PC-9 (cell line): Measurements from ENCODE around the gene RAB35. TPM values are rescaled to one million over a fixed set of nuclear protein-coding genes. Genes with fewer than 3 reads are reported as not detected.

Experiments used
- BruUV-seq: library from RNA; stranded (reverse); fragments of 400-500 nt; replicated peaks from 2 replicates; lab custom pipeline; 2021; lab: Mats Ljungman, UMichigan
- CTCF ChIA-PET: fragments of 300-600 bp; sonication (Branson Sonifier 250); formaldehyde crosslinking; loops from one replicate; lab custom pipeline; 2022; ENCODE audit warnings: antibody characterized with exemption; lab: Charles Lee
- POLR2A ChIA-PET: fragments of 300-600 bp; sonication (Branson Sonifier 250); formaldehyde crosslinking; loops from one replicate; lab custom pipeline; 2022; ENCODE audit warnings: antibody characterized with exemption; ENCODE audit not compliant: unreplicated experiment; lab: Charles Lee
- DNase-seq, 2 experiments: peaks; one replicate each; pipeline versions ENCODE4 v3.0.0 to v3.0.0-alpha.2; 2015 to 2022; ENCODE audit warnings: mixed read lengths in 1 of 2
- H2AFZ ChIP-seq: fragments of 200-600 bp; sonication (generic); 2 replicates; pipeline ENCODE4 v1.8.1; 2017; ENCODE audit warnings: antibody characterized with exemption
- H3F3A ChIP-seq: fragments of 200-600 bp; sonication (generic); 2 replicates; pipeline ENCODE4 v1.8.1; 2017; ENCODE audit warnings: antibody characterized with exemption, mild to moderate bottlenecking, low read depth; ENCODE audit not compliant: insufficient read depth
- H3K27ac ChIP-seq: fragments of 200-600 bp; sonication (generic); 2 replicates; pipeline ENCODE4 v1.6.1; 2016; ENCODE audit warnings: mixed run types
- H3K27me3 ChIP-seq: fragments of 200-600 bp; sonication (generic); 2 replicates; pipeline ENCODE4 v1.6.1; 2016; ENCODE audit warnings: low read depth, mixed run types; ENCODE audit not compliant: insufficient read depth
- H3K36me3 ChIP-seq: fragments of 200-600 bp; sonication (generic); 2 replicates; pipeline ENCODE4 v1.6.1; 2016; ENCODE audit warnings: low read depth, mixed run types
- H3K4me1 ChIP-seq: fragments of 200-600 bp; sonication (generic); replicated peaks from 2 replicates; pipeline ENCODE4 v1.6.1; 2016; ENCODE audit warnings: mixed run types; ENCODE audit not compliant: insufficient read depth
- H3K4me2 ChIP-seq: fragments of 200-600 bp; sonication (generic); 2 replicates; pipeline ENCODE4 v1.6.1; 2017; ENCODE audit warnings: mixed run types
- H3K4me3 ChIP-seq: fragments of 200-600 bp; sonication (generic); 2 replicates; pipeline ENCODE4 v1.6.1; 2016; ENCODE audit warnings: mixed run types
- H3K79me2 ChIP-seq: fragments of 200-600 bp; sonication (generic); 2 replicates; pipeline ENCODE4 v1.6.1; 2017; ENCODE audit warnings: low read depth, mixed run types
- H3K9me2 ChIP-seq: fragments of 200-600 bp; sonication (generic); 2 replicates; pipeline ENCODE4 v1.8.1; 2017; ENCODE audit warnings: mild to moderate bottlenecking; ENCODE audit not compliant: insufficient read depth
- H3K9me3 ChIP-seq: fragments of 200-600 bp; sonication (generic); 2 replicates; pipeline ENCODE4 v1.8.1; 2016; ENCODE audit warnings: low read depth; ENCODE audit not compliant: insufficient read depth
- H4K20me1 ChIP-seq: fragments of 200-600 bp; sonication (generic); 2 replicates; pipeline ENCODE4 v1.8.1; 2017; ENCODE audit not compliant: insufficient read depth
- CTCF ChIP-seq: fragments of 200-600 bp; sonication (generic); conservative IDR thresholded peaks from 2 replicates; pipeline ENCODE4 v1.6.1; 2017; ENCODE audit warnings: mixed run types, antibody characterized with exemption, mild to moderate bottlenecking, moderate library complexity
- EZH2 ChIP-seq: fragments of 200-600 bp; sonication (generic); IDR thresholded peaks from 2 replicates; pipeline ENCODE4 v1.8.0; 2017; ENCODE audit warnings: antibody characterized with exemption, low read depth
- intact Hi-C: fragments of 100-400 bp; cut with micrococcal nuclease; formaldehyde crosslinking; loops from one replicate; pipeline ENCODE4 v1.10.0; 2022; ENCODE audit not compliant: unreplicated experiment
- total RNA-seq: library from RNA; stranded (reverse); gene quantifications from 2 replicates; pipeline ENCODE4 v1.2.3, GENCODE V29; 2021

Gene RAB35
- total RNA-seq, 1 experiment from 2014 or later = 52.0 TPM

GRCh38 chr12:120066341-120066740, 50.2 kb downstream of the RAB35 start:
- ChIA-PET POLR2A (no interaction called here), CTCF (interaction anchor here (0.6 kb wide), 1 partner anchor 338 kb away, joined by 3 read pairs; no protein-coding TSS in a partner anchor)
- no peaks in the 10 kb centered on the region for H3K79me2 ChIP-seq
- H4K20me1 ChIP-seq = no peaks in the 10 kb centered on the region
- no peaks in the 10 kb centered on the region for H3K9me3 ChIP-seq
- no TSS peak for BruUV-seq
- H2AFZ ChIP-seq = no peak overlapping the region
- H3K9me2 ChIP-seq = no peaks in the 10 kb centered on the region; the same call in 1 of the 2 replicates
- peaks cover 35% of the 10 kb centered on the region; the same call in 1 of the 2 replicates for H3F3A ChIP-seq
- intact Hi-C loops = no loop called here
- DNase-seq = peak in 1 of 2 experiments; percentile 43
- H3K4me2 ChIP-seq = peak overlapping the region; percentile 52
- H3K27ac ChIP-seq = peak overlapping the region; percentile 79
- no peaks in the 10 kb centered on the region for H3K27me3 ChIP-seq
- peaks cover 59% of the 10 kb centered on the region for H3K4me1 ChIP-seq
- no peak overlapping the region for H3K4me3 ChIP-seq
- TF ChIP-seq CTCF (no peak), EZH2 (no peak)
- no peaks in the 10 kb centered on the region for H3K36me3 ChIP-seq

DNA sequence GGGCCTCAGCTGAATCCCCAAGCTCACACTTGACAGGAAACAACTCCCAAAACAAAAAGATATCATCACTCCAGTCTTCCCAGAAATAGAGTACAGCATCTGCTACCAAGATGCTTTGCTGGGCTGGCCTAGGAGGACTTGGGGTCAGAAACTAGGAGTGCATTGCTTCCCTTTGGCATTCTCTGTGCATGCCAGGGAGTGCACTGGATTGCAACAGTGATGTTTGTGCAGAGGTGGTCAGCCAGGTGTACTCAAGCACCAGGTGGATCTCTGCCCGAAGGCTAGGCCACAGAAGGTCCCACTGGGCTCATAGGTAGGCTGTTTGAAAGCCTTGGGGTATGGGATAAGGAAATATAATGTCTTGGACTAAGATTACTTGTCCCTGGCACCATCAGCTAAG, 51.1 kb downstream of the RAB35 start:
- TF ChIP-seq EZH2 = no peak
- TF ChIP-seq CTCF = no peak
- ChIA-PET POLR2A (no interaction called here), CTCF (interaction anchor here (0.6 kb wide), 2 partner anchors 33 to 338 kb away, joined by 3 to 4 read pairs; no protein-coding TSS in a partner anchor)
- no peaks in the 10 kb centered on the region for H3K9me3 ChIP-seq
- H3K36me3 ChIP-seq = no peaks in the 10 kb centered on the region
- H3K27ac ChIP-seq = peak overlapping the region; percentile 79
- no TSS peak for BruUV-seq
- H3K4me2 ChIP-seq = peak overlapping the region; percentile 52
- no peaks in the 10 kb centered on the region for H4K20me1 ChIP-seq
- no peaks in the 10 kb centered on the region for H3K27me3 ChIP-seq
- peak overlapping the region; percentile 8; the same call in 1 of the 2 replicates for H3K4me3 ChIP-seq
- peak in 1 of 2 experiments; percentile 85 for DNase-seq
- no peak overlapping the region for H2AFZ ChIP-seq
- peaks cover 67% of the 10 kb centered on the region for H3K4me1 ChIP-seq
- H3F3A ChIP-seq = peaks cover 39% of the 10 kb centered on the region; the same call in 1 of the 2 replicates
- 0 out of 2 replicates have a peak, but pooled peaks cover 5% of the 10 kb centered on the region for H3K79me2 ChIP-seq
- intact Hi-C loops = no loop called here
- no peaks in the 10 kb centered on the region; the same call in 1 of the 2 replicates for H3K9me2 ChIP-seq

DNA sequence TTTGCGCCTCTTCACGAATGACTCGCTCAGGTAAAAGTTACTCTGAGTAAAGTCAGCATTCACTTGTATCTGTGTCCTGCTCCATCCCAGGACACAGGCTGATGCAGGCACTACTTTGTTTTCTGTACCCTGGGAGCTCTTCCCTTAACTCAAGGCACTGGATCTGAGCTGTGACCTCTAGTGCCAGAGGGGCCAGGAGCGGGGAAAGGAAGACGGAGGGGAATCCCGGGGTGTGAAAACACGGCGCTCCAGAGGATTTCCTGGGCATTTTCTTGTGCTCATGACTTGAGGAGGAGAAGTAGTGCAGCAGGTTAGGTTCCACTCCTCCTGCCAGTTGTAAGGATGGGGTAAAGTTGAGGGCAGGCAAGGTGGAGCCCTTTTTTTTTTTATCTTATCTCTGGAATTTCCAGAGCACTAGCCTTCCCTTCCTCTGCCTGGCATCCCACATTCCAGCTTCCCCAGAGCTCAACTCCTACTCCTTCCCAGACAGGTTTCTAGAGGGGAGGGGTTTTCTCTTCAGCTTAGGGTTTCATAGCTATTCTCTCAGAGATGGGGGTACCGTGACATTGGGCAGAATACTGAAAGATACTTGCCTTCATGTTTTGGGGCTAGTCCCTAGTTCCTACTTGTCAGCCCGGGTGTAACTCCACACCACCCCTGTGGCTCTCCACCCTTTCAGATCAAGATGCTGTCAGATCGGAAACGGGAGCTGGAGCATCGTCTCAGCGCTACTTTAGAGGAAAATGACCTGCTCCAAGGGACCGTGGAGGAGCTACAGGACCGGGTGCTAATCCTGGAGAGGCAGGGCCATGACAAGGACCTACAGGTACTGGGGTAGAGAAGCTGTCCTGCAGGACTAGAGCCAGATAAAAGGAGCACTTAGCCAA, 52.3 kb downstream of the RAB35 start:
- H4K20me1 ChIP-seq = no peaks in the 10 kb centered on the region
- intact Hi-C loops = no loop called here
- H2AFZ ChIP-seq = no peak overlapping the region
- CTCF ChIA-PET = interaction anchor here (0.6 to 0.7 kb wide), 4 partner anchors 32 to 583 kb away, joined by 3 to 5 read pairs (median 4); no protein-coding TSS in a partner anchor
- no peaks in the 10 kb centered on the region for H3K9me3 ChIP-seq
- peaks cover 51% of the 10 kb centered on the region for H3F3A ChIP-seq
- TF ChIP-seq EZH2 (no peak), CTCF (no peak)
- H3K27ac ChIP-seq = peak overlapping the region; percentile 79
- peaks cover 78% of the 10 kb centered on the region for H3K4me1 ChIP-seq
- POLR2A ChIA-PET = interaction anchor here (0.6 to 0.9 kb wide), 2 partner anchors 15 to 32 kb away, joined by 5 to 6 read pairs; no protein-coding TSS in a partner anchor
- peak overlapping the region; percentile 52 for H3K4me2 ChIP-seq
- no peaks in the 10 kb centered on the region for H3K36me3 ChIP-seq
- no TSS peak for BruUV-seq
- no peak overlapping the region for H3K4me3 ChIP-seq
- 0 out of 2 replicates have a peak, but pooled peaks cover 5% of the 10 kb centered on the region for H3K79me2 ChIP-seq
- no peaks in the 10 kb centered on the region for H3K27me3 ChIP-seq
- H3K9me2 ChIP-seq = no peaks in the 10 kb centered on the region; the same call in 1 of the 2 replicates
- peak; percentile 44 to 58 for DNase-seq
